CD4-positive, alpha-beta T cell (primary cell): ENCODE measurements around the gene LRRK1. TPM values are rescaled to one million over a fixed set of nuclear protein-coding genes. Genes with fewer than 3 reads are reported as not detected.
"Not testable (repeated sequence)": the region's sequence is repeated elsewhere in the genome, so short reads cannot be mapped to it uniquely, and the experiment has no call there.

Experiments used
- ATAC-seq: fragments of 200-7000 bp; cut with Tn5 transposase; one replicate; pipeline ENCODE4 v1.10.0; 2022; ENCODE audit warnings: mild to moderate bottlenecking; ENCODE audit not compliant: poor library complexity
- CTCF ChIA-PET: fragments of 350-600 bp; sonication (Branson Sonifier 250); formaldehyde crosslinking; loops from one replicate; lab custom pipeline; 2021; ENCODE audit warnings: antibody characterized with exemption, inconsistent platforms; lab: Charles Lee
- POLR2A ChIA-PET: fragments of 350-600 bp; sonication (Branson Sonifier 250); formaldehyde crosslinking; loops from one replicate; lab custom pipeline; 2021; ENCODE audit warnings: antibody characterized with exemption, inconsistent platforms; lab: Charles Lee
- DNase-seq, 14 experiments: peaks; one replicate each; pipeline ENCODE4 v3.0.0-alpha.2; 2013 to 2020; ENCODE audit warnings: mixed read lengths in 2 of 14
- H3K27ac ChIP-seq, 2 donors: one replicate each; pipeline versions ENCODE4 v1.5.1 to v1.7.0; 2013; ENCODE audit warnings: low read length in 2 of 2, low read depth in 1 of 2, mild to moderate bottlenecking in 1 of 2
- H3K27me3 ChIP-seq, 2 experiments: 1 replicate in 1 of 2; 2 replicates in 1 of 2; pipeline versions ENCODE4 v1.6.1 to v1.7.0; 2013; ENCODE audit warnings: low read length in 2 of 2, control low read depth in 1 of 2, mild to moderate bottlenecking in 1 of 2, moderate library complexity in 1 of 2; ENCODE audit not compliant: insufficient read depth in 2 of 2, control insufficient read depth in 1 of 2
- H3K36me3 ChIP-seq: one replicate; pipeline ENCODE4 v1.6.1; 2013; ENCODE audit warnings: low read length, control low read depth; ENCODE audit not compliant: insufficient read depth
- H3K4me1 ChIP-seq: one replicate; pipeline ENCODE4 v1.6.1; 2013; ENCODE audit warnings: low read length, control low read depth; ENCODE audit not compliant: insufficient read depth
- H3K4me3 ChIP-seq: one replicate; pipeline ENCODE4 v1.5.1; 2013; ENCODE audit warnings: mild to moderate bottlenecking, low read length, moderate library complexity
- H3K9me3 ChIP-seq, 2 experiments: 1 replicate in 1 of 2; 2 replicates in 1 of 2; pipeline versions ENCODE4 v1.6.1 to v1.7.0; 2013; ENCODE audit warnings: low read length in 2 of 2, mild to moderate bottlenecking in 2 of 2, control low read depth in 1 of 2, moderate library complexity in 1 of 2; ENCODE audit not compliant: control insufficient read depth in 1 of 2, insufficient read depth in 1 of 2
- H3K27ac Mint-ChIP-seq: one replicate; pipeline ENCODE4 v1.8.0; 2020; ENCODE audit warnings: mixed read lengths
- H3K27me3 Mint-ChIP-seq: one replicate; pipeline ENCODE4 v1.8.0; 2021; ENCODE audit warnings: mixed read lengths
- H3K36me3 Mint-ChIP-seq: one replicate; pipeline ENCODE4 v1.8.0; 2021; ENCODE audit warnings: low read depth, mixed read lengths
- H3K4me1 Mint-ChIP-seq: one replicate; pipeline ENCODE4 v1.8.0; 2021; ENCODE audit warnings: low read depth, mixed read lengths
- H3K4me3 Mint-ChIP-seq: one replicate; pipeline ENCODE4 v1.8.0; 2020; ENCODE audit warnings: mild to moderate bottlenecking, mixed read lengths
- H3K9me3 Mint-ChIP-seq: one replicate; pipeline ENCODE4 v1.8.0; 2020; ENCODE audit warnings: mixed read lengths
- intact Hi-C, 2 experiments: fragments of 100-400 bp; cut with DNase I in 1 of 2; cut with micrococcal nuclease in 1 of 2; formaldehyde crosslinking; loops; one replicate each; pipeline versions ENCODE4 v1.15.1 to v1.9.0; 2023 to 2025; cut with DNase I, micrococcal nuclease
- total RNA-seq, 174 experiments: library from RNA in 2 of 174; stranded (reverse) in 2 of 174; gene quantifications; one replicate each; pipeline ENCODE4 v1.2.3 and lab custom pipeline; 2021 to 2026
- TF ChIP-seq, protein P1 (sequence below): fragments of 200-600 bp; IDR thresholded peaks from one replicate; pipeline ENCODE4 v1.8.0; 2022; ENCODE audit warnings: antibody characterized with exemption, mild to moderate bottlenecking

The LRRK1 gene
- total RNA-seq, 2 experiments from 2014 or later, result 0.60 to 0.73 TPM

DNA sequence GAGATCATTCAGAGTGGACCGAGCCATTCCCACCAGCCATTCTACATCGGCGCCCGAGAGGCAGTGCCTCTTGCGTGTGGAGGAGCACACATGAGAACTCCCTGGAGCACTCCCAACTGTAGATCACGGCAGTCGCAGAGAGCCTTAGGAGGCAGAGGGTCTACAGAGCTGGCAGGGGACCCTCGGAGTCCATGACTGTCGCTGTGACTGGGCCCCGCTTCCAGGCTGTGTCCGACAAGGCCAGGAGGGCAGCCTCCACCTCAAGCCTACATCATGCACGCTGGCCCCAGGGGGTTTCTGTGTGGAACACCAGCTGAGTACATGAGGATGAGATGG lies 173.7 kb downstream of the LRRK1 start:
- Histone ChIP-seq H3K36me3 (no peaks in the 10 kb centered on the region), H3K4me3 (no peak overlapping the region), H3K27me3 (peaks cover 0 to 2% of the 10 kb centered on the region in 2 experiments), H3K9me3 (peaks cover 0 to 4% of the 10 kb centered on the region in 2 experiments), H3K4me1 (peaks cover 7% of the 10 kb centered on the region), H3K27ac (no peak overlapping the region)
- DNase-seq, result no peak
- ChIA-PET POLR2A (no interaction called here), CTCF (no interaction called here)
- Mint-ChIP-seq H3K9me3 (no peaks in the 10 kb centered on the region), H3K27ac (no peak overlapping the region), H3K4me3 (no peak overlapping the region), H3K27me3 (no peaks in the 10 kb centered on the region), H3K36me3 (no peaks in the 10 kb centered on the region), H3K4me1 (no peaks in the 10 kb centered on the region)
- TF ChIP-seq, protein P1, sequence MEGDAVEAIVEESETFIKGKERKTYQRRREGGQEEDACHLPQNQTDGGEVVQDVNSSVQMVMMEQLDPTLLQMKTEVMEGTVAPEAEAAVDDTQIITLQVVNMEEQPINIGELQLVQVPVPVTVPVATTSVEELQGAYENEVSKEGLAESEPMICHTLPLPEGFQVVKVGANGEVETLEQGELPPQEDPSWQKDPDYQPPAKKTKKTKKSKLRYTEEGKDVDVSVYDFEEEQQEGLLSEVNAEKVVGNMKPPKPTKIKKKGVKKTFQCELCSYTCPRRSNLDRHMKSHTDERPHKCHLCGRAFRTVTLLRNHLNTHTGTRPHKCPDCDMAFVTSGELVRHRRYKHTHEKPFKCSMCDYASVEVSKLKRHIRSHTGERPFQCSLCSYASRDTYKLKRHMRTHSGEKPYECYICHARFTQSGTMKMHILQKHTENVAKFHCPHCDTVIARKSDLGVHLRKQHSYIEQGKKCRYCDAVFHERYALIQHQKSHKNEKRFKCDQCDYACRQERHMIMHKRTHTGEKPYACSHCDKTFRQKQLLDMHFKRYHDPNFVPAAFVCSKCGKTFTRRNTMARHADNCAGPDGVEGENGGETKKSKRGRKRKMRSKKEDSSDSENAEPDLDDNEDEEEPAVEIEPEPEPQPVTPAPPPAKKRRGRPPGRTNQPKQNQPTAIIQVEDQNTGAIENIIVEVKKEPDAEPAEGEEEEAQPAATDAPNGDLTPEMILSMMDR, result no peak
- intact Hi-C loops, result no loop called here
- no peak for ATAC-seq

DNA sequence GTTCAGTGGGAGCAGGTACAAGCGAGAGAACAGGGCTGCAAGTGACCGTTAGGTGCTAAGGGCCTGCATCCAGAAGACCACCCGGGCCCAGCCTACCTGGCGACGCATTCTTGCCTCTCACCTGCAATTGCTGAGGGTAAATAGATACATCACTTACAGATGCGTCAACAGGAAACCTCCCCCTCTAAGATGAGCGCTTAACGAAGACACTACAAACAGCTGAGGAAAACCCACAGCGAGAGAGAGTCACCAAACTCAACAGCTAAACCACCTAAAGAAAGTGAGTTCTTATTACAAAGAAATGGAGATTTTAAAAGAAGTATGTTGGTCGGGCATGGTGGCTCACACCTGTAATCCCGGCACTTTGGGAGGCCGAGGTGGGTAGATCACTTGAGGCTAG lies 174.8 kb downstream of the LRRK1 start:
- Histone ChIP-seq H3K27me3 (peaks cover 0 to 2% of the 10 kb centered on the region in 2 experiments), H3K36me3 (no peaks in the 10 kb centered on the region), H3K4me3 (no peak overlapping the region), H3K27ac (no peak overlapping the region), H3K9me3 (peaks cover 0 to 4% of the 10 kb centered on the region in 2 experiments), H3K4me1 (peaks cover 2% of the 10 kb centered on the region)
- DNase-seq (no peak), ATAC-seq (no peak)
- CTCF ChIA-PET, result interaction anchor here (0.6 to 0.7 kb wide), 2 partner anchors 32 to 1124 kb away, joined by 3 read pairs; no protein-coding TSS in a partner anchor
- intact Hi-C loops, result no loop called here
- Mint-ChIP-seq H3K4me1 (no peaks in the 10 kb centered on the region), H3K27me3 (no peaks in the 10 kb centered on the region), H3K36me3 (no peaks in the 10 kb centered on the region), H3K9me3 (no peaks in the 10 kb centered on the region), H3K4me3 (no peak overlapping the region), H3K27ac (no peak overlapping the region)
- POLR2A ChIA-PET, result no interaction called here
- TF ChIP-seq, protein P1, result no peak

DNA sequence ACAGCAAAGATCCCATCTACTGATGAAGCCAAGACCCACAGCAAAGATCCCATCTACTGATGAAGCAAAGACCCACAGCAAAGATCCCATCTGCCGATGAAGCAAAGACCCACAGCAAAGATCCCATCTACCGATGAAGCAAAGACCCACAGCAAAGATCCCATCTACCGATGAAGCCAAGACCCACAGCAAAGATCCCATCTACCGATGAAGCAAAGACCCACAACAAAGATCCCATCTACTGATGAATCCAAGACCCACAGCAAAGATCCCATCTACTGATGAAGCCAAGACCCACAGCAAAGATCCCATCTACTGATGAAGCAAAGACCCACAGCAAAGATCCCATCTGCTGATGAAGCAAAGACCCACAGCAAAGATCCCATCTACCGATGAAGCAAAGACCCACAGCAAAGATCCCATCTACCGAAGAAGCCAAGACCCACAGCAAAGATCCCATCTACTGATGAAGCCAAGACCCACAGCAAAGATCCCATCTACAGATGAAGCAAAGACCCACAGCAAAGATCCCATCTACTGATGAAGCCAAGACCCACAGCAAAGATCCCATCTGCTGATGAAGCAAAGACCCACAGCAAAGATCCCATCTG lies 176.7 kb downstream of the LRRK1 start:
- H3K27ac Mint-ChIP-seq, H3K4me1 Mint-ChIP-seq, ATAC-seq, H3K36me3 ChIP-seq, H3K27me3 ChIP-seq, POLR2A ChIA-PET, H3K4me3 Mint-ChIP-seq, H3K9me3 Mint-ChIP-seq, H3K27me3 Mint-ChIP-seq, H3K4me3 ChIP-seq, intact Hi-C loops, DNase-seq, H3K36me3 Mint-ChIP-seq, H3K27ac ChIP-seq, H3K9me3 ChIP-seq, CTCF ChIA-PET, H3K4me1 ChIP-seq: not testable (repeated sequence)

DNA sequence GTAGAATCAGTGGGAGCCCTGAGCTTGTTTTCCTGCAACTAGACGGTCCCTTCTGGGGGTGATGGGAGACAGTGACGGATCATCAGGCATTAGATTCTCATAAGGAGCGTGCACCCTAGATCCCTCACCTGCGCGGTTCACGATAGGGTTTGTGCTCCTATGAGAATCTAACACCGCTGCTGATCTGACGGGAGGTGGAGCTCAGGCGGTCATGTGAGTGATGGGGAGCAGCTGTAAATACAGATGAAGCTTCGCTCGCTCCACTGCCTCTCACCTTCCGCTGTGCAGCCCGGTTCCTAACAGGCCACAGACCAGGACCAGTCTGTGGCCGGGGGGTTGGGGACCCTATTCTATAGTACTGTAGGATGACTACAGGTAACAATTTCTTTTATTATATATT lies 178.0 kb downstream of the LRRK1 start:
- peaks cover 0 to 9% of the 10 kb centered on the region in 2 experiments for H3K9me3 ChIP-seq
- H3K4me1 Mint-ChIP-seq, result no peaks in the 10 kb centered on the region
- H3K27ac ChIP-seq, result no peak overlapping the region
- no peak overlapping the region for H3K27ac Mint-ChIP-seq
- intact Hi-C loops, result no loop called here
- no peaks in the 10 kb centered on the region for H3K36me3 Mint-ChIP-seq
- ChIA-PET CTCF (no interaction called here), POLR2A (no interaction called here)
- no peak for DNase-seq
- H3K36me3 ChIP-seq, result no peaks in the 10 kb centered on the region
- no peaks in the 10 kb centered on the region for H3K27me3 Mint-ChIP-seq
- ATAC-seq, result no peak
- H3K4me3 ChIP-seq, result no peak overlapping the region
- no peaks in the 10 kb centered on the region for H3K9me3 Mint-ChIP-seq
- TF ChIP-seq, protein P1, result no peak
- no peak overlapping the region for H3K4me3 Mint-ChIP-seq
- no peaks in the 10 kb centered on the region for H3K4me1 ChIP-seq
- peaks cover 0 to 2% of the 10 kb centered on the region in 2 experiments for H3K27me3 ChIP-seq
